ENCODE measurements around the gene EDEM2.
"Not testable (repeated sequence)": the region's sequence is repeated elsewhere in the genome, so short reads cannot be mapped to it uniquely, and the experiment has no call there.

EDEM2 gene

GRCh38 chr20:35088231-35089145, 58.6 kb downstream of the EDEM2 start:
- DNase-seq (ENCODE audit: low read depth in 2 of 3, low spot score in 2 of 3), result no peak

GRCh38 chr20:35087791-35088190, 59.3 kb downstream of the EDEM2 start:
- no peak for DNase-seq (ENCODE audit: low read depth in 2 of 3, low spot score in 2 of 3)

GRCh38 chr20:35087355-35087754, 59.8 kb downstream of the EDEM2 start:
- DNase-seq (ENCODE audit: low read depth in 2 of 3, low spot score in 2 of 3), result no peak

- DNase-seq (ENCODE audit: low read depth in 2 of 3, low spot score in 2 of 3), result no peak
Measured at GRCh38 chr20:35085477-35086225, 61.5 kb downstream of the EDEM2 start.

GRCh38 chr20:35084998-35085397, 62.1 kb downstream of the EDEM2 start:
- DNase-seq (ENCODE audit: low read depth in 2 of 3, low spot score in 2 of 3), result no peak

- DNase-seq (ENCODE audit: low read depth in 2 of 3, low spot score in 2 of 3), result not testable (repeated sequence)
Measured at GRCh38 chr20:35080348-35080642, 66.8 kb downstream of the EDEM2 start.

- no peak for DNase-seq (ENCODE audit: low read depth in 2 of 3, low spot score in 2 of 3)
Measured at GRCh38 chr20:35079472-35080347, 67.4 kb downstream of the EDEM2 start.

GRCh38 chr20:35077872-35078271, 69.3 kb downstream of the EDEM2 start:
- DNase-seq (ENCODE audit: low read depth in 2 of 3, low spot score in 2 of 3), result no peak

- DNase-seq (ENCODE audit: low read depth in 2 of 3, low spot score in 2 of 3), result no peak
Measured at GRCh38 chr20:35077341-35077740, 69.8 kb downstream of the EDEM2 start.

GRCh38 chr20:35071436-35072153, 75.5 kb downstream of the EDEM2 start:
- not testable (repeated sequence) for DNase-seq (ENCODE audit: low read depth in 2 of 3, low spot score in 2 of 3)

GRCh38 chr20:35066194-35066593, 80.9 kb downstream of the EDEM2 start:
- no peak for DNase-seq (ENCODE audit: low read depth in 2 of 3, low spot score in 2 of 3)
